BE2C (cell line): ENCODE data around the gene CERT1.

Experiments used
- DNase-seq: peaks from one replicate; pipeline ENCODE4 v3.0.0-alpha.2; 2020
- H3K27me3 ChIP-seq: fragments of 250-450 bp; sonication (Bioruptor Pico); 2 replicates; pipeline ENCODE4 v1.5.1; 2020; ENCODE audit warnings: mild to moderate bottlenecking
- H3K36me3 ChIP-seq: fragments of 250-450 bp; sonication (Bioruptor Pico); 2 replicates; pipeline ENCODE4 v1.5.1; 2020; ENCODE audit warnings: mild to moderate bottlenecking
- H3K4me1 ChIP-seq: fragments of 250-450 bp; sonication (Bioruptor Pico); 2 replicates; pipeline ENCODE4 v1.5.1; 2020
- H3K4me3 ChIP-seq: 2 replicates; pipeline ENCODE4 v1.5.1; 2011; ENCODE audit warnings: low read depth, low read length
- H3K9me3 ChIP-seq: fragments of 250-450 bp; sonication (Bioruptor Pico); 2 replicates; pipeline ENCODE4 v1.5.1; 2020
- TF ChIP-seq, protein P1 (sequence below): IDR thresholded peaks from 2 replicates; pipeline ENCODE4 v1.5.1; 2012; ENCODE audit warnings: mild to moderate bottlenecking, low read depth, low read length

Gene CERT1

GRCh38 chr5:75526070-75526469 is 14.6 kb upstream of the CERT1 start:
- DNase-seq: no peak
- H3K27me3 ChIP-seq: no peaks in the 10 kb centered on the region
- 0 out of 2 replicates have a peak, but pooled peaks cover 4% of the 10 kb centered on the region for H3K36me3 ChIP-seq
- H3K4me1 ChIP-seq: no peaks in the 10 kb centered on the region
- TF ChIP-seq, protein P1, sequence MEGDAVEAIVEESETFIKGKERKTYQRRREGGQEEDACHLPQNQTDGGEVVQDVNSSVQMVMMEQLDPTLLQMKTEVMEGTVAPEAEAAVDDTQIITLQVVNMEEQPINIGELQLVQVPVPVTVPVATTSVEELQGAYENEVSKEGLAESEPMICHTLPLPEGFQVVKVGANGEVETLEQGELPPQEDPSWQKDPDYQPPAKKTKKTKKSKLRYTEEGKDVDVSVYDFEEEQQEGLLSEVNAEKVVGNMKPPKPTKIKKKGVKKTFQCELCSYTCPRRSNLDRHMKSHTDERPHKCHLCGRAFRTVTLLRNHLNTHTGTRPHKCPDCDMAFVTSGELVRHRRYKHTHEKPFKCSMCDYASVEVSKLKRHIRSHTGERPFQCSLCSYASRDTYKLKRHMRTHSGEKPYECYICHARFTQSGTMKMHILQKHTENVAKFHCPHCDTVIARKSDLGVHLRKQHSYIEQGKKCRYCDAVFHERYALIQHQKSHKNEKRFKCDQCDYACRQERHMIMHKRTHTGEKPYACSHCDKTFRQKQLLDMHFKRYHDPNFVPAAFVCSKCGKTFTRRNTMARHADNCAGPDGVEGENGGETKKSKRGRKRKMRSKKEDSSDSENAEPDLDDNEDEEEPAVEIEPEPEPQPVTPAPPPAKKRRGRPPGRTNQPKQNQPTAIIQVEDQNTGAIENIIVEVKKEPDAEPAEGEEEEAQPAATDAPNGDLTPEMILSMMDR: no peak
- H3K4me3 ChIP-seq: no peak overlapping the region
- no peaks in the 10 kb centered on the region for H3K9me3 ChIP-seq

DNA sequence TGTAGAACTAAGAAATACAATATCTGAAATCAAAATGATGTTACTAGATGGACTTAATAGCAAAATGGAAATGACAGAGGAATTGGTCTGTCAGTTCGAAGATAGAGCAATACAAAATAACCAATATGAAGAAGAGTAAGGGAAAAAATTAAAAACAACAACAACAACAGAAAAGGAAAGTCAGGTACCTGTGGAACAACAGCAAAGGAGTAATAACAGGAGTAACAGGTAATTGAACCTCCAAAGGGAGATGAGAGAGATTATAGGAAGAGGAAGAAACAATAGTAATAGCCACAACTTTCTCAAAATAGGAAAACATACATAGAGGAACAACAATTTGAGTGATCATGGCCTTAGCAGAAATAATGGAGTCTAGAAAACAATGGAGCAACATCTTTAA is 13.9 kb upstream of the CERT1 start:
- no peaks in the 10 kb centered on the region for H3K9me3 ChIP-seq
- TF ChIP-seq, protein P1: no peak

GRCh38 chr5:75524591-75524990 is 13.2 kb upstream of the CERT1 start:
- Histone ChIP-seq H3K9me3 (no peaks in the 10 kb centered on the region), H3K4me1 (peaks cover under 1% of the 10 kb centered on the region; the same call in 1 of the 2 replicates), H3K36me3 (0 out of 2 replicates have a peak, but pooled peaks cover 4% of the 10 kb centered on the region), H3K4me3 (no peak overlapping the region), H3K27me3 (no peaks in the 10 kb centered on the region)
- DNase-seq: no peak
- TF ChIP-seq, protein P1: no peak

More for the DNA sequence above, 13.9 kb upstream of the CERT1 start:
- Histone ChIP-seq H3K27me3 (no peaks in the 10 kb centered on the region), H3K36me3 (0 out of 2 replicates have a peak, but pooled peaks cover 4% of the 10 kb centered on the region), H3K4me1 (no peaks in the 10 kb centered on the region), H3K4me3 (no peak overlapping the region)
- DNase-seq: no peak

- no peak for DNase-seq
- Histone ChIP-seq H3K4me1 (peaks cover 4% of the 10 kb centered on the region), H3K9me3 (no peaks in the 10 kb centered on the region), H3K4me3 (no peak overlapping the region), H3K27me3 (no peaks in the 10 kb centered on the region), H3K36me3 (0 out of 2 replicates have a peak, but pooled peaks cover 4% of the 10 kb centered on the region)
- TF ChIP-seq, protein P1: no peak
These were observed 12.6 kb upstream of the CERT1 start for GRCh38 chr5:75524071-75524470.

GRCh38 chr5:75523275-75523674 is 11.8 kb upstream of the CERT1 start:
- Histone ChIP-seq H3K27me3 (no peaks in the 10 kb centered on the region), H3K9me3 (no peaks in the 10 kb centered on the region), H3K36me3 (0 out of 2 replicates have a peak, but pooled peaks cover 4% of the 10 kb centered on the region), H3K4me3 (no peak overlapping the region), H3K4me1 (peaks cover 8% of the 10 kb centered on the region)
- no peak for DNase-seq
- TF ChIP-seq, protein P1: no peak

DNA sequence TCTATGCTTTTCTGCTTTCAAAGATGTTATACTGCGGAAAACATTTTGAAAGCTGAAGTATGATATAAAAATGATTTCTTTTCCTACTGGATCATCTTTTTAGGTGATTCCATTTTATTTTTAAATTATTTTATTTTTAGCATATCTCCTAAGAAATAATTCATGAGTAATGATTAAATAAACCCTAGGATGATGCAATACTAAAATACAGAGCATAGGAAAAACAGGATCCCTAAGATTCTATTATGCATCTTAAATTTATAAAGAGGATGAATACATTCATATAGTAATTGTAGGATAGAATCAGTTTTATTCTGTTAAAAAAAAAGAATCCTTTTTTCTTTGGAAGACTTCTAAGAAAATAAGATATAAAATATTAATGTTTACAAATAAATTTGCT is 11.1 kb upstream of the CERT1 start:
- no peaks in the 10 kb centered on the region for H3K27me3 ChIP-seq

More for the DNA sequence above, 11.1 kb upstream of the CERT1 start:
- Histone ChIP-seq H3K4me1 (peaks cover 14% of the 10 kb centered on the region), H3K9me3 (no peaks in the 10 kb centered on the region), H3K4me3 (no peak overlapping the region), H3K36me3 (0 out of 2 replicates have a peak, but pooled peaks cover 1% of the 10 kb centered on the region)
- TF ChIP-seq, protein P1: no peak
- DNase-seq: no peak
